ENCODE results near the gene CCDC78.

The CCDC78 gene

DNA sequence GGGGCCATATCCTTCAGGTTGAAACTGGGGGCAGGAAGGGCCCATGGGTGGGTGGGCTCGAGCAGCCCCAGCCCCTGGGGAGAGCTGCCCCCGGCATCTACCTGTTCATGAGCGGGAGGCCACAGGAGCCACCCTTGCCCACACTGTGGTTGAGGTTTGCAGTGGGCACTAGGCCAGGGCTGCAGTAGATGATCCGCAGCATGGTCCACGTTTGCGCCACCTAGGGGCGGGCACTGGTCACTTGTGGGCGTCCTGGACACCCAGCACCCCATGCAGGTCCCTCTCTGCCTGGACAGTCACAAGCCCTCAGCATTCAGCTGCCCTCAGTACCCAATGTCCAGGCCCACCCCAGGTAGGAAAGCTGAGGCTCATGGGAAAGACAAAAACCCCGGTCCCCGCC is 40.3 kb downstream of the CCDC78 start:
- Histone ChIP-seq H3F3A (ENCODE audit: low read depth) (no peaks in the 10 kb centered on the region), H3K4me1 (ENCODE audit: insufficient read depth, low read length, poor library complexity, severe bottlenecking) (peaks cover 9% of the 10 kb centered on the region), H3K4me3 (ENCODE audit: low read length, poor library complexity, severe bottlenecking) (no peak overlapping the region), H2AFZ (ENCODE audit: low read length) (no peak overlapping the region), H3K27me3 (ENCODE audit: insufficient read depth, low read length, poor library complexity, severe bottlenecking) (no peaks in the 10 kb centered on the region), H4K20me1 (ENCODE audit: insufficient read depth, low read length, poor library complexity, severe bottlenecking) (peaks cover 2% of the 10 kb centered on the region), H3K79me2 (ENCODE audit: insufficient read depth, low read length) (peaks cover 20% of the 10 kb centered on the region), H3K9me2 (replicated peaks; ENCODE audit: low read depth, low read length) (no peaks in the 10 kb centered on the region), H3K4me2 (ENCODE audit: low read depth, low read length, poor library complexity, severe bottlenecking) (no peak overlapping the region), H3K9me3 (ENCODE audit: insufficient read depth, low read depth, low read length) (no peaks in the 10 kb centered on the region), H3K9ac (ENCODE audit: low read depth, low read length, poor library complexity, severe bottlenecking) (no peak overlapping the region), H3K36me3 (ENCODE audit: insufficient read depth, low read length) (no peaks in the 10 kb centered on the region)
- no peak for TF ChIP-seq EZH2phosphoT487 (IDR thresholded peaks at IDR 0.05; ENCODE audit: borderline replicate concordance)
- TF ChIP-seq, protein P1, sequence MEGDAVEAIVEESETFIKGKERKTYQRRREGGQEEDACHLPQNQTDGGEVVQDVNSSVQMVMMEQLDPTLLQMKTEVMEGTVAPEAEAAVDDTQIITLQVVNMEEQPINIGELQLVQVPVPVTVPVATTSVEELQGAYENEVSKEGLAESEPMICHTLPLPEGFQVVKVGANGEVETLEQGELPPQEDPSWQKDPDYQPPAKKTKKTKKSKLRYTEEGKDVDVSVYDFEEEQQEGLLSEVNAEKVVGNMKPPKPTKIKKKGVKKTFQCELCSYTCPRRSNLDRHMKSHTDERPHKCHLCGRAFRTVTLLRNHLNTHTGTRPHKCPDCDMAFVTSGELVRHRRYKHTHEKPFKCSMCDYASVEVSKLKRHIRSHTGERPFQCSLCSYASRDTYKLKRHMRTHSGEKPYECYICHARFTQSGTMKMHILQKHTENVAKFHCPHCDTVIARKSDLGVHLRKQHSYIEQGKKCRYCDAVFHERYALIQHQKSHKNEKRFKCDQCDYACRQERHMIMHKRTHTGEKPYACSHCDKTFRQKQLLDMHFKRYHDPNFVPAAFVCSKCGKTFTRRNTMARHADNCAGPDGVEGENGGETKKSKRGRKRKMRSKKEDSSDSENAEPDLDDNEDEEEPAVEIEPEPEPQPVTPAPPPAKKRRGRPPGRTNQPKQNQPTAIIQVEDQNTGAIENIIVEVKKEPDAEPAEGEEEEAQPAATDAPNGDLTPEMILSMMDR (conservative IDR thresholded peaks at IDR 0.05; ENCODE audit: low read length), result peak; percentile 45

DNA sequence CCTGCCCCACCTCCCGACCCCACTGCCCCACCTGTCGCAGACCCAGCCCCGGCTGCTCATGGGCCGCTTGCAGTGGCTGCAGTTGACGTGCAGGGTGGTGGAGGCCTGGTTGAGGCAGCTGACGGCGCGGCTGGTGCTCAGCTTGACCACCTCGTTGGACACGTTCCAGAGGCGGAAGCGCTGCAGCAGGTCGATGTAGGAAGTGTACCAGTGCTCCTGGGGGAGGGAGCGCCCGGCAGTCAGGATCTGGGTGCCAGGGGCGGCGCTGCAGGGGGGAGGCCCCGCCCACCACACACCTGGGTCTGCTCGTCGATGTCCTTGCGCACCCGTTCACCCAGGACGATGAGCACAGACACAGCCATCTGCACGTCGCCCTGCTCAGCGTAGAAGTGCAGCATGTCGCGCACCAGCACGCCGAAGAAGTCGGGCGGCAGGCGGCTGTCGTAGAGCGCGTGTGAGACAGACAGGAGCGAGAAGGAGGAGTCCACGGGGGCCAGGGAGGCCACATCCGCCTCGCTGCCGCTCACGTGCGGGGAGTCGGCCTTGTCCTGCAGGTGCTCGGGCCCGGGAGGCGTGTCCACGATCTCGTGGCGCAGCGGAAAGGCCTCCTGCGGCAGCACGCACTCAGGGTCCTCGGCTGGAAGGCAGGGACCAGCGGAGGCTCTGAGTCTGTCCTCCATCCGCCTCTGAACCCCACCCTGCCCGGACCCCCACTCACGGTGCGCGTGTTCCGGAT is 41.1 kb downstream of the CCDC78 start:
- no peaks in the 10 kb centered on the region for H3F3A ChIP-seq (ENCODE audit: low read depth)
- no peaks in the 10 kb centered on the region for H3K27me3 ChIP-seq (ENCODE audit: insufficient read depth, low read length, poor library complexity, severe bottlenecking)
- H2AFZ ChIP-seq (ENCODE audit: low read length), result no peak overlapping the region
- H4K20me1 ChIP-seq (ENCODE audit: insufficient read depth, low read length, poor library complexity, severe bottlenecking), result peaks cover 2% of the 10 kb centered on the region
- H3K4me2 ChIP-seq (ENCODE audit: low read depth, low read length, poor library complexity, severe bottlenecking), result no peak overlapping the region
- H3K79me2 ChIP-seq (ENCODE audit: insufficient read depth, low read length), result peaks cover 23% of the 10 kb centered on the region
- TF ChIP-seq, protein P1 (conservative IDR thresholded peaks at IDR 0.05; ENCODE audit: low read length), result no peak
- no peak for TF ChIP-seq EZH2phosphoT487 (IDR thresholded peaks at IDR 0.05; ENCODE audit: borderline replicate concordance)
- no peak overlapping the region for H3K9ac ChIP-seq (ENCODE audit: low read depth, low read length, poor library complexity, severe bottlenecking)
- H3K4me3 ChIP-seq (ENCODE audit: low read length, poor library complexity, severe bottlenecking), result no peak overlapping the region
- no peaks in the 10 kb centered on the region for H3K9me3 ChIP-seq (ENCODE audit: insufficient read depth, low read depth, low read length)
- H3K36me3 ChIP-seq (ENCODE audit: insufficient read depth, low read length), result no peaks in the 10 kb centered on the region
- peaks cover 9% of the 10 kb centered on the region for H3K4me1 ChIP-seq (ENCODE audit: insufficient read depth, low read length, poor library complexity, severe bottlenecking)
- no peaks in the 10 kb centered on the region for H3K9me2 ChIP-seq (replicated peaks; ENCODE audit: low read depth, low read length)

DNA sequence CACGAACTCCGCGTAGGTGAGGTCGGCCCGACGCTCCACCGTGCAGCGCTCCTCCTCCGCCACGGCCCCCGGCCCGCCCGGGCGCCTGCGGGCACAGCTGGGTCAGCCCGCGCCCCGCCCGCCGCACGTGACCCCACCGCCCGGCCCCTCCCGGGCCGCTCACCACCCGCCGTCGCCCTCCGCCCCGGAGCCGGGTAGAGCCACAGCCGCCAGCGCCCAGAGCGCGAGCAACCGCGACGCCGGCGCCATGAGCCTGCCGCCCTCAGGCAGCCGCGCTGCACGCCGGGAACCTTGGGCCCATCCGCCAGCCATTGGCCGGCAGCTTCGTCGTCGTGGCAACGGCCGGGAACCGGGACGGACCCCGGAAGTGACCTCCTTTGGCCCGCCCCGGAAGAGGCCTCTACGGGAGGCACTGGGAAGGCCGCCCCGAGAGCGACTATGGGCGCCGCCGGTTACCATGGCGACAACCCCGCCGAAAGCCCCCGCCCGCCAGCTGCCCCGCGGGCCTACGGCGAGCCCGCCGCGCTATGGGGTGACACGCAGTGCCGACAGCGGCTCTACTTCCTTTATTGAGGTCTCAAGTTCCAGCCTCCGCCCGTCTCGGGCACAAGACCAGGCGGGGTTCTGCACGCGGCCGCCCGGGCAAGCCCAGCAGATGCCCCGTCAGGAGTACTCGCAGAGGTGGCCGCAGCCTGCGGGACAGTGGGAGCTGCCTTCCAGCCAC is 42.0 kb downstream of the CCDC78 start, which contains the start of gene JMJD8:
JMJD8 (minus strand) TSS at position 264 of the 724 bp plus-strand sequence; CDS start at position 249, 15 bp downstream.
- H3K4me2 ChIP-seq (ENCODE audit: low read depth, low read length, poor library complexity, severe bottlenecking), result no peak within 1 kb of the TSS
- H3K27me3 ChIP-seq (ENCODE audit: insufficient read depth, low read length, poor library complexity, severe bottlenecking), result no peaks in the 10 kb centered on the region
- no peaks in the 10 kb centered on the region for H3K9me2 ChIP-seq (replicated peaks; ENCODE audit: low read depth, low read length)
- H3K4me3 ChIP-seq (ENCODE audit: low read length, poor library complexity, severe bottlenecking), result no peak within 1 kb of the TSS
- no peaks in the 10 kb centered on the region for H3K36me3 ChIP-seq (ENCODE audit: insufficient read depth, low read length)
- TF ChIP-seq EZH2phosphoT487 (IDR thresholded peaks at IDR 0.05; ENCODE audit: borderline replicate concordance), result no peak
- TF ChIP-seq, protein P1 (conservative IDR thresholded peaks at IDR 0.05; ENCODE audit: low read length), result no peak
- H2AFZ ChIP-seq (ENCODE audit: low read length), result no peak within 1 kb of the TSS
- no peak within 1 kb of the TSS for H3K9ac ChIP-seq (ENCODE audit: low read depth, low read length, poor library complexity, severe bottlenecking)
- peaks cover 6% of the 10 kb centered on the region for H3K4me1 ChIP-seq (ENCODE audit: insufficient read depth, low read length, poor library complexity, severe bottlenecking)
- H3K79me2 ChIP-seq (ENCODE audit: insufficient read depth, low read length), result peaks cover 17% of the 10 kb centered on the region; the same call in 1 of the 2 replicates
- no peaks in the 10 kb centered on the region for H3F3A ChIP-seq (ENCODE audit: low read depth)
- no peaks in the 10 kb centered on the region for H3K9me3 ChIP-seq (ENCODE audit: insufficient read depth, low read depth, low read length)
- peaks cover 2% of the 10 kb centered on the region for H4K20me1 ChIP-seq (ENCODE audit: insufficient read depth, low read length, poor library complexity, severe bottlenecking)
